NCI-H2196 (cell line): ENCODE results near the gene RPL36.
A peak's percentile ranks its signal among the peaks of the same experiment; 100 is the strongest.
"Not testable (repeated sequence)": the region's sequence is repeated elsewhere in the genome, so short reads cannot be mapped to it uniquely, and the experiment has no call there.

ENCODE experiments used
- DNase-seq: peaks from one replicate; lab custom pipeline; 2025; ENCODE audit not compliant: unreplicated experiment; lab: John Stamatoyannopoulos, UW

The RPL36 gene

GRCh38 chr19:5703819-5704818 is 14.0 kb downstream of the RPL36 start:
- DNase-seq: no peak

GRCh38 chr19:5705552-5705951 is 15.5 kb downstream of the RPL36 start:
- DNase-seq: no peak

- DNase-seq: no peak
Observed at GRCh38 chr19:5706876-5707573, 16.9 kb downstream of the RPL36 start.

- DNase-seq: no peak
Observed at GRCh38 chr19:5707576-5708575, 17.8 kb downstream of the RPL36 start.

- no peak for DNase-seq
Observed at GRCh38 chr19:5711025-5711424, 20.9 kb downstream of the RPL36 start.

GRCh38 chr19:5711713-5712161 is 21.6 kb downstream of the RPL36 start:
- no peak for DNase-seq

- DNase-seq: no peak
Observed at GRCh38 chr19:5713228-5713627, 23.1 kb downstream of the RPL36 start.

GRCh38 chr19:5714816-5715215 is 24.7 kb downstream of the RPL36 start:
- no peak for DNase-seq

- DNase-seq: no peak
Observed at GRCh38 chr19:5717215-5717935, 27.3 kb downstream of the RPL36 start.

GRCh38 chr19:5718037-5718578 is 28.0 kb downstream of the RPL36 start:
- DNase-seq: no peak

GRCh38 chr19:5718579-5719273 is 28.6 kb downstream of the RPL36 start:
- no peak for DNase-seq

- DNase-seq: no peak
Observed at GRCh38 chr19:5719274-5719960, 29.3 kb downstream of the RPL36 start.

GRCh38 chr19:5719961-5720790 is 30.1 kb downstream of the RPL36 start, which contains the start of the genes CATSPERD and LONP1:
CATSPERD (plus strand) TSS chr19:5720637; CDS start chr19:5720738, 101 bp downstream.
LONP1 (minus strand) TSS chr19:5720146; CDS start chr19:5720132, 14 bp downstream.
- DNase-seq: peak; percentile 99

- DNase-seq: no peak
Observed at GRCh38 chr19:5727453-5728050, 37.5 kb downstream of the RPL36 start.

GRCh38 chr19:5733172-5733571 is 43.1 kb downstream of the RPL36 start:
- not testable (repeated sequence) for DNase-seq

GRCh38 chr19:5738423-5738822 is 48.3 kb downstream of the RPL36 start:
- no peak for DNase-seq
